Liver (tissue), 9 donors: ENCODE measurements around the gene NAPSA. TPM values are rescaled to one million over a fixed set of nuclear protein-coding genes. Genes with fewer than 3 reads are reported as not detected.

Source experiments
- DNase-seq: peaks from one replicate; pipeline ENCODE4 v3.0.0-alpha.2; 2017; ENCODE audit warnings: low spot score
- H3K27ac ChIP-seq, 2 donors: one replicate each; pipeline ENCODE4 v1.7.0; 2013; ENCODE audit warnings: inconsistent platforms in 2 of 2, low read length in 2 of 2, control low read depth in 1 of 2, low read depth in 1 of 2, mild to moderate bottlenecking in 1 of 2
- H3K27me3 ChIP-seq, 4 donors: one replicate each; pipeline versions ENCODE4 v1.6.1 to v1.7.0; 2013; ENCODE audit warnings: low read length in 3 of 4, inconsistent platforms in 1 of 4, mild to moderate bottlenecking in 1 of 4, moderate library complexity in 1 of 4; ENCODE audit not compliant: control insufficient read depth in 4 of 4, insufficient read depth in 4 of 4
- H3K36me3 ChIP-seq, 4 donors: one replicate each; pipeline versions ENCODE4 v1.6.1 to v1.7.0; 2013; ENCODE audit warnings: low read length in 3 of 4, mild to moderate bottlenecking in 3 of 4, low read depth in 1 of 4, moderate library complexity in 1 of 4; ENCODE audit not compliant: control insufficient read depth in 4 of 4, insufficient read depth in 3 of 4
- H3K4me1 ChIP-seq, 4 donors: one replicate each; pipeline versions ENCODE4 v1.6.1 to v1.7.0; 2013; ENCODE audit warnings: low read length in 3 of 4, mild to moderate bottlenecking in 3 of 4, moderate library complexity in 1 of 4; ENCODE audit not compliant: control insufficient read depth in 4 of 4, insufficient read depth in 4 of 4
- H3K4me3 ChIP-seq, 3 donors: one replicate each; pipeline versions ENCODE4 v1.6.1 to v1.7.0; 2013; ENCODE audit warnings: low read length in 3 of 3, control low read depth in 1 of 3, low read depth in 1 of 3, mild to moderate bottlenecking in 1 of 3
- H3K9ac ChIP-seq, 2 donors: one replicate each; pipeline ENCODE4 v1.7.0; 2013; ENCODE audit warnings: low read length in 2 of 2, mild to moderate bottlenecking in 2 of 2, moderate library complexity in 2 of 2, control low read depth in 1 of 2, low read depth in 1 of 2
- H3K9me3 ChIP-seq, 4 donors: one replicate each; pipeline versions ENCODE4 v1.6.1 to v1.7.0; 2013; ENCODE audit warnings: low read length in 3 of 4; ENCODE audit not compliant: control insufficient read depth in 4 of 4
- EGR1 ChIP-seq, 2 donors: IDR thresholded peaks; 2 replicates each; pipeline ENCODE4 v1.6.1; 2016 to 2018; ENCODE audit warnings: antibody characterized with exemption in 2 of 2, low read depth in 2 of 2
- FOXA1 ChIP-seq: IDR thresholded peaks from 2 replicates; pipeline ENCODE4 v1.6.1; 2016; ENCODE audit warnings: antibody characterized with exemption
- FOXA2 ChIP-seq: IDR thresholded peaks from 2 replicates; pipeline ENCODE4 v1.6.1; 2016; ENCODE audit warnings: antibody characterized with exemption
- GABPA ChIP-seq, 2 donors: IDR thresholded peaks in 1 of 2; conservative IDR thresholded peaks in 1 of 2; 2 replicates each; pipeline ENCODE4 v1.6.1; 2016; ENCODE audit warnings: antibody characterized with exemption in 2 of 2, mild to moderate bottlenecking in 1 of 2, moderate library complexity in 1 of 2
- HNF4A ChIP-seq, 2 donors: conservative IDR thresholded peaks; 2 replicates each; pipeline ENCODE4 v1.6.1; 2016; ENCODE audit warnings: antibody characterized with exemption in 2 of 2, mild to moderate bottlenecking in 2 of 2
- JUND ChIP-seq, 2 donors: IDR thresholded peaks; 2 replicates each; pipeline ENCODE4 v1.6.1; 2016; ENCODE audit warnings: antibody characterized with exemption in 2 of 2
- NR2F2 ChIP-seq: IDR thresholded peaks from 2 replicates; pipeline ENCODE4 v1.6.1; 2016; ENCODE audit warnings: antibody characterized with exemption
- RAD21 ChIP-seq, 2 donors: IDR thresholded peaks; 2 replicates each; pipeline ENCODE4 v1.6.1; 2016; ENCODE audit warnings: antibody characterized with exemption in 2 of 2, mild to moderate bottlenecking in 2 of 2
- RXRA ChIP-seq, 2 donors: IDR thresholded peaks; 2 replicates each; pipeline ENCODE4 v1.6.1; 2017 to 2018; ENCODE audit warnings: antibody characterized with exemption in 2 of 2, mild to moderate bottlenecking in 1 of 2
- SP1 ChIP-seq: IDR thresholded peaks from 2 replicates; pipeline ENCODE4 v1.6.1; 2018; ENCODE audit warnings: antibody characterized with exemption, mild to moderate bottlenecking
- TAF1 ChIP-seq: conservative IDR thresholded peaks from 2 replicates; pipeline ENCODE4 v1.6.1; 2016; ENCODE audit warnings: antibody characterized with exemption, mild to moderate bottlenecking
- YY1 ChIP-seq: IDR thresholded peaks from 2 replicates; pipeline ENCODE4 v1.6.1; 2016; ENCODE audit warnings: antibody characterized with exemption, mild to moderate bottlenecking
- WGBS: extraction: QIAGEN DNeasy Blood & Tissue Kit; methylation state at CpG from one replicate; pipeline ENCODE4 v1.1.7; 2013; 5-methylcytosine and 5-hydroxymethylcytosine counted together
- polyA plus RNA-seq, 2 donors: library from polyadenylated mRNA; stranded (reverse) in 1 of 2; unstranded in 1 of 2; fragments of 200-250 nt in 1 of 2; fragments of >200 nt in 1 of 2; fragmentation: Nextera tagmentation in 1 of 2; extraction: Ambion mirVana in 1 of 2; gene quantifications; one replicate each; pipeline versions ENCODE4 v1.2.1 to v1.2.3, GENCODE V29; 2013 to 2015
- total RNA-seq, 2 donors: library from RNA; depleted of rRNA; stranded (reverse); fragments of >200 nt; gene quantifications; one replicate each; pipeline ENCODE4 v1.2.3, GENCODE V29; 2014
- TF ChIP-seq, protein P1 (sequence below): fragments of 150-350 bp; IDR thresholded peaks from 2 replicates; pipeline ENCODE4 v1.5.1; 2017; ENCODE audit warnings: improper control_type of control experiment, low read depth, low read length; ENCODE audit not compliant: missing input control
- TF ChIP-seq, protein P2 (sequence below): IDR thresholded peaks from 2 replicates; pipeline ENCODE4 v1.6.1; 2016; ENCODE audit warnings: antibody characterized with exemption
- TF ChIP-seq, protein P3 (sequence below): IDR thresholded peaks from 2 replicates; pipeline ENCODE4 v1.6.1; 2016; ENCODE audit warnings: antibody characterized with exemption
- TF ChIP-seq, protein P4 (sequence below): IDR thresholded peaks from 2 replicates; pipeline ENCODE4 v1.6.1; 2016; ENCODE audit warnings: antibody characterized with exemption
- TF ChIP-seq, protein P5 (sequence below): IDR thresholded peaks from 2 replicates; pipeline ENCODE4 v1.6.1; 2016; ENCODE audit warnings: antibody characterized with exemption, mild to moderate bottlenecking
- donor health status: healthy.
- donor health status: healthy.
- donor health status: healthy.
- donor health status: healthy.
- donor health status: healthy.

The NAPSA gene
- total and polyA plus RNA-seq, 4 donors = 0.28 to 0.74 (median 0.54) TPM

DNA sequence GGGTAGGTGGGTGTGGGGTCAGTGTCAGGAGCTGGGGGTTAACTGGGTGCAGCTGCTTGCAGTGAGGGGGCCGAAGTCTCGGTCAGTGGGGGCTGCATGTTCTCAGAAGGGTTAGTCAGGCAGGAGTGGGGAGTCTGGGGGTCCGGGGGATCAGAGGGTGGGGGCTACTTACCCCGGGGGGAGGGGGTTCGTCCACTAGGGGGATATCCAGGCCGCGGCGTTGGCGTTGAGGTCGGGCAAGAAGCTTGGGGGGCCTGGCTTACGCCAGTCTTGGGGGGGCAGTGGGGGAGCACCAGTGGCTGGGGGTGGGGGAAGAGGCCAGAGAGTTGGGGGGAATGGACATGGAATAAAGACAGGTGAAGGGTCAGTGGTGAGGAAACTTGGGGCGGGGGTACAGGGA is 45.4 kb downstream of the NAPSA start:
- WGBS = 91% methylated on average over 12 of the region's 12 CpGs
- H3K27ac ChIP-seq = no peak overlapping the region
- H3K9me3 ChIP-seq = no peaks in the 10 kb centered on the region
- no peak for DNase-seq
- no peak overlapping the region for H3K4me3 ChIP-seq
- no peak overlapping the region for H3K9ac ChIP-seq
- H3K27me3 ChIP-seq = peaks cover 0 to under 1% (median 0%) of the 10 kb centered on the region in 4 donors
- TF ChIP-seq FOXA1 (no peak), SP1 (no peak), JUND (IDR thresholded peaks at IDR 0.05) (no peak), FOXA2 (no peak), YY1 (no peak), TAF1 (no peak), EGR1 (IDR thresholded peaks at IDR 0.05; ENCODE audit: low read depth in 2 of 2) (no peak), HNF4A (conservative IDR thresholded peaks at IDR 0.05) (no peak), RAD21 (IDR thresholded peaks at IDR 0.05) (no peak)
- TF ChIP-seq, protein P1, sequence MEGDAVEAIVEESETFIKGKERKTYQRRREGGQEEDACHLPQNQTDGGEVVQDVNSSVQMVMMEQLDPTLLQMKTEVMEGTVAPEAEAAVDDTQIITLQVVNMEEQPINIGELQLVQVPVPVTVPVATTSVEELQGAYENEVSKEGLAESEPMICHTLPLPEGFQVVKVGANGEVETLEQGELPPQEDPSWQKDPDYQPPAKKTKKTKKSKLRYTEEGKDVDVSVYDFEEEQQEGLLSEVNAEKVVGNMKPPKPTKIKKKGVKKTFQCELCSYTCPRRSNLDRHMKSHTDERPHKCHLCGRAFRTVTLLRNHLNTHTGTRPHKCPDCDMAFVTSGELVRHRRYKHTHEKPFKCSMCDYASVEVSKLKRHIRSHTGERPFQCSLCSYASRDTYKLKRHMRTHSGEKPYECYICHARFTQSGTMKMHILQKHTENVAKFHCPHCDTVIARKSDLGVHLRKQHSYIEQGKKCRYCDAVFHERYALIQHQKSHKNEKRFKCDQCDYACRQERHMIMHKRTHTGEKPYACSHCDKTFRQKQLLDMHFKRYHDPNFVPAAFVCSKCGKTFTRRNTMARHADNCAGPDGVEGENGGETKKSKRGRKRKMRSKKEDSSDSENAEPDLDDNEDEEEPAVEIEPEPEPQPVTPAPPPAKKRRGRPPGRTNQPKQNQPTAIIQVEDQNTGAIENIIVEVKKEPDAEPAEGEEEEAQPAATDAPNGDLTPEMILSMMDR = no peak
- TF ChIP-seq, protein P2, sequence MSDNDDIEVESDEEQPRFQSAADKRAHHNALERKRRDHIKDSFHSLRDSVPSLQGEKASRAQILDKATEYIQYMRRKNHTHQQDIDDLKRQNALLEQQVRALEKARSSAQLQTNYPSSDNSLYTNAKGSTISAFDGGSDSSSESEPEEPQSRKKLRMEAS = no peak
- TF ChIP-seq, protein P3, sequence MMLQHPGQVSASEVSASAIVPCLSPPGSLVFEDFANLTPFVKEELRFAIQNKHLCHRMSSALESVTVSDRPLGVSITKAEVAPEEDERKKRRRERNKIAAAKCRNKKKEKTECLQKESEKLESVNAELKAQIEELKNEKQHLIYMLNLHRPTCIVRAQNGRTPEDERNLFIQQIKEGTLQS = no peak
- peaks cover 0 to 7% (median 1%) of the 10 kb centered on the region in 4 donors for H3K36me3 ChIP-seq
- peaks cover 0 to 1% (median under 1%) of the 10 kb centered on the region in 4 donors for H3K4me1 ChIP-seq

DNA sequence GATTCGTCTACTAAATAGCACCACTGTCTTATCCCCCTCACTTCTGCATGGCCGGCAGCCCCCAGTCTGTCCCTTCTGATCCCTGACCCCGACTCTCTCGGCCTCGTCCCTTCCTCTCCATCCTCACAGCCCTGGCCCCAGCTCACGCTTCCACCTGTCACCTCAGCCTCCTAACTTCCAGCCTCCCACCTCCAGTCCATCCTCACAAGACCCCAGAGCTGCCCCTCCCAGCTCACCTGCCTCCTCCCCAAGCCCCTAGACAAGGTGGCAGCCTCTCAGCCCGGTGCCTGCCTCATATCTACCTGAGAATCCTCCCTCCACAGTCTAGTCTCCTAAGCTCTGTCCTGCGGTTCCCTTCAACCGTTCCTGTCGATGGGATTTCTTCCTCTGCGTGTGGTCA is 46.3 kb downstream of the NAPSA start:
- DNase-seq = no peak
- Histone ChIP-seq H3K4me3 (no peak overlapping the region), H3K4me1 (no peaks in the 10 kb centered on the region), H3K27me3 (peaks cover 0 to 4% (median 0%) of the 10 kb centered on the region in 4 donors), H3K36me3 (peaks cover 0 to 7% (median 1%) of the 10 kb centered on the region in 4 donors), H3K27ac (no peak overlapping the region), H3K9me3 (no peaks in the 10 kb centered on the region), H3K9ac (no peak overlapping the region)
- TF ChIP-seq FOXA1 = no peak
- no peak for TF ChIP-seq HNF4A (conservative IDR thresholded peaks at IDR 0.05)
- TF ChIP-seq SP1 = no peak
- TF ChIP-seq, protein P1 = no peak
- no peak for TF ChIP-seq EGR1 (IDR thresholded peaks at IDR 0.05; ENCODE audit: low read depth in 2 of 2)
- TF ChIP-seq RXRA (IDR thresholded peaks at IDR 0.05) = no peak
- no peak for TF ChIP-seq NR2F2
- no peak for TF ChIP-seq GABPA (IDR thresholded peaks at IDR 0.05 in 1 of 2, conservative IDR thresholded peaks at IDR 0.05 in 1 of 2)
- no peak for TF ChIP-seq YY1
- no peak for TF ChIP-seq JUND (IDR thresholded peaks at IDR 0.05)
- TF ChIP-seq, protein P4, sequence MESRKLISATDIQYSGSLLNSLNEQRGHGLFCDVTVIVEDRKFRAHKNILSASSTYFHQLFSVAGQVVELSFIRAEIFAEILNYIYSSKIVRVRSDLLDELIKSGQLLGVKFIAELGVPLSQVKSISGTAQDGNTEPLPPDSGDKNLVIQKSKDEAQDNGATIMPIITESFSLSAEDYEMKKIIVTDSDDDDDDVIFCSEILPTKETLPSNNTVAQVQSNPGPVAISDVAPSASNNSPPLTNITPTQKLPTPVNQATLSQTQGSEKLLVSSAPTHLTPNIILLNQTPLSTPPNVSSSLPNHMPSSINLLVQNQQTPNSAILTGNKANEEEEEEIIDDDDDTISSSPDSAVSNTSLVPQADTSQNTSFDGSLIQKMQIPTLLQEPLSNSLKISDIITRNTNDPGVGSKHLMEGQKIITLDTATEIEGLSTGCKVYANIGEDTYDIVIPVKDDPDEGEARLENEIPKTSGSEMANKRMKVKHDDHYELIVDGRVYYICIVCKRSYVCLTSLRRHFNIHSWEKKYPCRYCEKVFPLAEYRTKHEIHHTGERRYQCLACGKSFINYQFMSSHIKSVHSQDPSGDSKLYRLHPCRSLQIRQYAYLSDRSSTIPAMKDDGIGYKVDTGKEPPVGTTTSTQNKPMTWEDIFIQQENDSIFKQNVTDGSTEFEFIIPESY = no peak
- no peak for TF ChIP-seq RAD21 (IDR thresholded peaks at IDR 0.05)
- TF ChIP-seq, protein P2 = no peak
- TF ChIP-seq FOXA2 = no peak
- TF ChIP-seq, protein P5, sequence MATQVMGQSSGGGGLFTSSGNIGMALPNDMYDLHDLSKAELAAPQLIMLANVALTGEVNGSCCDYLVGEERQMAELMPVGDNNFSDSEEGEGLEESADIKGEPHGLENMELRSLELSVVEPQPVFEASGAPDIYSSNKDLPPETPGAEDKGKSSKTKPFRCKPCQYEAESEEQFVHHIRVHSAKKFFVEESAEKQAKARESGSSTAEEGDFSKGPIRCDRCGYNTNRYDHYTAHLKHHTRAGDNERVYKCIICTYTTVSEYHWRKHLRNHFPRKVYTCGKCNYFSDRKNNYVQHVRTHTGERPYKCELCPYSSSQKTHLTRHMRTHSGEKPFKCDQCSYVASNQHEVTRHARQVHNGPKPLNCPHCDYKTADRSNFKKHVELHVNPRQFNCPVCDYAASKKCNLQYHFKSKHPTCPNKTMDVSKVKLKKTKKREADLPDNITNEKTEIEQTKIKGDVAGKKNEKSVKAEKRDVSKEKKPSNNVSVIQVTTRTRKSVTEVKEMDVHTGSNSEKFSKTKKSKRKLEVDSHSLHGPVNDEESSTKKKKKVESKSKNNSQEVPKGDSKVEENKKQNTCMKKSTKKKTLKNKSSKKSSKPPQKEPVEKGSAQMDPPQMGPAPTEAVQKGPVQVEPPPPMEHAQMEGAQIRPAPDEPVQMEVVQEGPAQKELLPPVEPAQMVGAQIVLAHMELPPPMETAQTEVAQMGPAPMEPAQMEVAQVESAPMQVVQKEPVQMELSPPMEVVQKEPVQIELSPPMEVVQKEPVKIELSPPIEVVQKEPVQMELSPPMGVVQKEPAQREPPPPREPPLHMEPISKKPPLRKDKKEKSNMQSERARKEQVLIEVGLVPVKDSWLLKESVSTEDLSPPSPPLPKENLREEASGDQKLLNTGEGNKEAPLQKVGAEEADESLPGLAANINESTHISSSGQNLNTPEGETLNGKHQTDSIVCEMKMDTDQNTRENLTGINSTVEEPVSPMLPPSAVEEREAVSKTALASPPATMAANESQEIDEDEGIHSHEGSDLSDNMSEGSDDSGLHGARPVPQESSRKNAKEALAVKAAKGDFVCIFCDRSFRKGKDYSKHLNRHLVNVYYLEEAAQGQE = no peak
- 94% methylated on average over 11 of the region's 11 CpGs for WGBS
